GM12875 (cell line): ENCODE measurements around the gene CRISP2.

ENCODE experiments used
- H3K4me3 ChIP-seq: one replicate; pipeline ENCODE4 v1.5.1; 2011; ENCODE audit warnings: low read depth, low read length, control low read depth
- TF ChIP-seq, protein P1 (sequence below): IDR thresholded peaks from 2 replicates; pipeline ENCODE4 v1.5.1; 2011; ENCODE audit warnings: low read depth, mild to moderate bottlenecking, control low read depth, inconsistent platforms, low read length, moderate library complexity, borderline replicate concordance; ENCODE audit not compliant: insufficient read depth

CRISP2 gene, protein sequence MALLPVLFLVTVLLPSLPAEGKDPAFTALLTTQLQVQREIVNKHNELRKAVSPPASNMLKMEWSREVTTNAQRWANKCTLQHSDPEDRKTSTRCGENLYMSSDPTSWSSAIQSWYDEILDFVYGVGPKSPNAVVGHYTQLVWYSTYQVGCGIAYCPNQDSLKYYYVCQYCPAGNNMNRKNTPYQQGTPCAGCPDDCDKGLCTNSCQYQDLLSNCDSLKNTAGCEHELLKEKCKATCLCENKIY

DNA sequence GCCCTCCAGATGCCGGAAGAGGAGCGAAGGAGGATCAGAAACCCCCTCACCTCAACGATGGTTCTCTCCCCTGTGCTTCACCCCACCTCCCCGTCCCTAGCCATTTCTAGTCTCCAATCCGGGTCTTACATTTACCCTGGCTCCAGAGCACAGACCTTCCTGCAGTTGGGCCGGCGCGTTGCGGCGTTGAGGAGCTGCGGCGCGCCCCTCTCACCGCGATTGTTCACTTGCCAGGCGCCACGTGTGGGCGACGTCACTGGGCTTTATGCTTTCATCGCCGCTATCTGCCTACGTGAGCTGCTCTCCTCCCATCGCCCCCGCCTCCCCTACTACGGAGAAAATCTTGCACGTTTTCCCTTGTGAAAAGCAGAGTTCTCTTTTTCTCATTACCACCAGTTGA, at the start of gene CRISP2:
CRISP2 (minus strand) TSS at position 198 of the 400 bp plus-strand sequence. CDS start 4,347 bp downstream, outside the sequence.
- H3K4me3 ChIP-seq: no peak within 1 kb of the TSS
- TF ChIP-seq, protein P1, sequence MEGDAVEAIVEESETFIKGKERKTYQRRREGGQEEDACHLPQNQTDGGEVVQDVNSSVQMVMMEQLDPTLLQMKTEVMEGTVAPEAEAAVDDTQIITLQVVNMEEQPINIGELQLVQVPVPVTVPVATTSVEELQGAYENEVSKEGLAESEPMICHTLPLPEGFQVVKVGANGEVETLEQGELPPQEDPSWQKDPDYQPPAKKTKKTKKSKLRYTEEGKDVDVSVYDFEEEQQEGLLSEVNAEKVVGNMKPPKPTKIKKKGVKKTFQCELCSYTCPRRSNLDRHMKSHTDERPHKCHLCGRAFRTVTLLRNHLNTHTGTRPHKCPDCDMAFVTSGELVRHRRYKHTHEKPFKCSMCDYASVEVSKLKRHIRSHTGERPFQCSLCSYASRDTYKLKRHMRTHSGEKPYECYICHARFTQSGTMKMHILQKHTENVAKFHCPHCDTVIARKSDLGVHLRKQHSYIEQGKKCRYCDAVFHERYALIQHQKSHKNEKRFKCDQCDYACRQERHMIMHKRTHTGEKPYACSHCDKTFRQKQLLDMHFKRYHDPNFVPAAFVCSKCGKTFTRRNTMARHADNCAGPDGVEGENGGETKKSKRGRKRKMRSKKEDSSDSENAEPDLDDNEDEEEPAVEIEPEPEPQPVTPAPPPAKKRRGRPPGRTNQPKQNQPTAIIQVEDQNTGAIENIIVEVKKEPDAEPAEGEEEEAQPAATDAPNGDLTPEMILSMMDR: no peak

DNA sequence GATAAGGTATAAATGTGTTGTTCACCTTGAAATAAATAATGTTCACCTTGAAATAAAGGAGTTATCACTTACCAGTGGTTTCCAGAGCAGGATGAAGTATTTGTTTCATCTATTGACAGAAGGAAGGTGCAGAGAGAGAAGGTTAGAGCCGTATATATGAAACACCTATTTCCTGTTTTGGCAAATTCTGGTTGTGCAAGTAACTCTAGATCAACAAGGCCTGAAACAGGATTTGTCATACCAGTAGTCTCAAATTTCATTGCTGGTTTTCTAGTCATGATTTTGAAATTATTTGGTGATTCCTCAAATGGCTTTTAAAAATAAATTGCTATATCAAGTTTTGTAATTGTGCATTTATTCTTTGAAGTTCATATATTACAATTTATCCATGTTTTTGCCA, 30.9 kb upstream of the CRISP2 start, which contains the start of gene CRISP3:
CRISP3 (minus strand) TSS at position 130 of the 400 bp plus-strand sequence; CDS start at position 109, 21 bp downstream.
- TF ChIP-seq, protein P1: no peak
- H3K4me3 ChIP-seq: no peak within 1 kb of the TSS

DNA sequence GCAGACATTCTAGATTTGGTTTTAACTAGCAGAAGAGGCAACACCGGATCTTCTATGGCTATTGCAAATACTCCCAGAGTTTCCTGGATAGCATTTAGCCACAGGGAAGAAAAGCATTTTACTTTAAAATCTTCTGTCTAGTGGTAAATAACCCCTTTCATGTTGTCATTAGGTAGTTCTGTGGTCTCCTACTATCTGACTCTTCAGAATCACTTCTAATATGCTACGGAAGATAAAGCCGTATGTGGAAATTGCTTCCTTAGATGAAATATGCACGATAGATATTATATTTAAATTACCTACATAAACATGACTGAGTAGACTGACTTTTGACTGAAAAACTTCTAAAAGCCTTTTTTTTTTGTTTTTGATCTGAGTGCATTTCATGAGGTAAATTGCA, 30.1 kb upstream of the CRISP2 start:
- TF ChIP-seq, protein P1: no peak
- no peak overlapping the region for H3K4me3 ChIP-seq

DNA sequence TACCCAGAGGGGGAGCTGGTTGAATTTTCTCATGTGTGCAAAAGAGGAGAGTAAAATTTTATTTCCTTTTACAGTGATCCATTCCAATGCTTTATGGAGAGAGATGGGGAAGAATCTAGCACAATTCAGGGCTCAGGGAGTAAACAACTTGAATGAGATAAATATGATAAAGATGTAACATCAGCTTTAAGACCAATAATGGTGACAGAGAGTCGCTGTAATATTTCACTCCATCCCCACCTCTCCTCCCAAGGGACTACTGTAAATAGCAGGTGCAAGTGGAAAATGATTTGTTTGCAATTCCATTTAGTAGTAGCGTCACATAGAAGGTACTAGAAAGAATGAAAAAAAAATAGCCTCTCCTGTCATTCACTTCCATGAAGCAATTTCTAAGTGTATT, 26.1 kb upstream of the CRISP2 start:
- TF ChIP-seq, protein P1: no peak
- no peak overlapping the region for H3K4me3 ChIP-seq

DNA sequence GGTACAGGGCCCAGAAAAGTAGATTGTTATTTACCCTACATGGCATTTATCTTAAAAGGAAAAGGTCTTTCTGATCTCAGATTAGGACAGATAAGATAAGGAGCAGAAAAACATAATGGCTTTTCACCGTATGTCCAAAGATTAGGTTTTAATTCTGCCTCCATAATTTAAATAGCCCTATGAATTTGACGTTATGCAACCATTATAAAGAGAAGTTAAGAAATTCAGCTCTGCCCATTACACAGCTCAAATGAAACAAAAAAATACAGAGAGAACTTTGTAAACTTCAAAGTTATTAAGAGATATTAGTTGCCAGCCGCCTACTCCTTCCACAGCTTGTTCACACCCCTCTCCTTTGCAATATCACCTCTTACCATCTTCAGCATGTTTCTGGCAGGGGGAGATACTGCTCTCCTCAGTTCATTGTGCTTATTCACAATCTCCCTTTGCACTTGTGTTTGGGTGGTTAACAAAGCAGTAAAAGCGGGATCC, 22.7 kb upstream of the CRISP2 start:
- TF ChIP-seq, protein P1: no peak
- no peak overlapping the region for H3K4me3 ChIP-seq

DNA sequence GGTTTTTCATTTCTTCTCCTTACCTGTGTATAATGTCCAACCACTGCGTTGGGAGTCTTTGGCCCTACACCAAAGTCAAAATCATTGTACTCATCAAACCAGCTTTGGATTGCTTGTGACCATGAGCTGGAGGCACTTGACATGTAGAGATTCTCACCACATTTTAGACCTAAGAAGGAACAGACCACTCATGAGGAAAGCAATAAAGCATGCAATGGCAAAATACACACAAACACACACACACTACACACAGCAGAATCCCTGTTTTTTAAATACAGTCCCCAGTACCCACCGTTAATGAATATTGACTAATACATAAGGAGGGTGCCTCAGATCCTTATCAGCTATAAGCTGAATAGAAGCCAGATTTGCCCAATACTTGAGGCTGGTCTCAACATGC, 20.3 kb upstream of the CRISP2 start:
- TF ChIP-seq, protein P1: no peak
- H3K4me3 ChIP-seq: no peak overlapping the region

DNA sequence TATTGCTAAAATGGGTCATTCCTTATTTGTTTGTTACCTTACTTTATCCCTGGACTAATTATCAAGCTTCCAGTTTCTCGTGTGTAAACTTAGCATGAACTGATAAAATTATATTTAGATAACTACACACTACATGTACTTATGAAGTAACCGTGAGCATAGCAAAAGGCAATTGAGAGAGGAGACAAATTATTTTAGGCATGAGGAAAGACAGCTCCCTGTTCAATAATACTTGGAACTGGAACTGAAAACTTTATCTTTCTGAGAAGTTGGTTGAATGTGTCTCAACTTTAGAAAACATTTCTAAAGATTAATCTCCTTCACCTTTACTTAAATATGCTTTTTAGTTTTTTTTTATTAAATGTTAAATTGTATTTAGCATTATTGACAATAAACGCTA, 19.4 kb upstream of the CRISP2 start:
- H3K4me3 ChIP-seq: no peak overlapping the region
- TF ChIP-seq, protein P1: no peak
